ENCODE results near the gene MYCL.

DNA sequence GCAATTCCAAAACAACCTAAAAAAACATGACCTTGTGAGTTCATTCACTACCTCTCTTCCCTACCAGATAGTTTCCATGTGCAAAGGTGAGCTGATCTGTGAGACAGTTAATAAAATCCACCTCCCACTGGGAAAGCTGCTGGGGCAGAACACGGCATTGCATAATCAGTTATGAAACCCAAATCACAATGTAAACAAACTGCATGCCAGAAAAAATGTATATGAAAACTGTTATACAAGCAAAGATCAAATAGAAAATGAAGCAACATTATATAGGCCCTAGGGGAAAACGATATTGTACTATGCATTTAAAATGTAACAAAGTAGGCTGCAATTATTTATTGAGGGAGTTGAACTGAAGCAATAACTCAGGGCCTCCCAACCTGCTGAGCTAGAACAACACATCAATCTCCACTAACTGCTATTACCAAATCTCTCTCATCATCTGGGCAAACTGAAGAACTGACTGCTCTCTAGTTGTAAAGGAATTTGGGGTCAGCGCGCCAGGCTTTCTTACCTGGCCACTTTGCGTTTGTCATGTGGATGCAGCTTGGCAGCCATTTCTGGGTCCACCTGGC is 49.4 kb downstream of the MYCL start:
- no peak for TF ChIP-seq CTCF (IDR thresholded peaks at IDR 0.05; ENCODE audit: poor library complexity)
- no peak for TF ChIP-seq EZH2 (IDR thresholded peaks at IDR 0.05; ENCODE audit: borderline replicate concordance)
- no peak for TF ChIP-seq EZH2phosphoT487 (IDR thresholded peaks at IDR 0.05; ENCODE audit: low read depth, severe bottlenecking, unreplicated experiment)
